Measurements from ENCODE around the gene MTARC2.

The MTARC2 gene

DNA sequence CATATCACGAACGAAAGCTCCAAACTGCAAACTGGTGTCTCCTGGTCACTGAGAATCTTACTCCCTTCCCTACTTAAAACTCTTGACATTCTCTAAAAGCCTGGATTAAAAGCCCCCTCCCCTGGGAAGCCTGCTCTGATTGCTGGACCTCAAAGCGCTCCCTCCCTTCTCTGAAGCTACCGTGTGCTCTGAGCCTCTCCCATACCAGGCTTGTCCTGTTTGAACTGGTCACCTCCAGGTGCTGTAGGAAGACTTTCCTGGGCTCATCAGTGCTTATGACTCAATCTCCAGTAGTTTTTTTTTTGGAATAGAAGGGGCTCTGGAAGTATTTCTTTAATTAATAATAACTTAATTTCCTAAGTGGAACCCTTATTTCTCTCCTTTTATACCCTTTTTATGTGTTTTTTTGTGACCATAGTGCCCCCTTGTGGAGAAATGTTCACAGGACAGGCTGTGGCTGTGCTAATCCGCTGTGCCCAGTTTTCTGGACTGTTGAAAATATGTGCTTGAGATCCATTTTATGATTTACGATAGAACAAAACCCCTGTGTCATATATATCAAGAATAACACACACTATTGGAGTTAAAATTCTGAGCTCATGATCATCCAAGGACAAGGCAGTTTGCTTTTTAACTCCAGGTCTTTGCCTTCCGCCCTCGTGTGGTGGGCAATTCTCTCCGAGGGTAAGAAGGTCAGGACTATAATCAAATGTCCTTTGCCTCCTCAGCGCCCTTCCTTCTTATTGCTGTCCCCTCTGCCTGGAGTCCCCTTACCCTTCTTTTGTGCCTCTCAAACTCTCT, 55.5 kb downstream of the MTARC2 start:
- DNase-seq (ENCODE audit: low read depth): peak; percentile 34

DNA sequence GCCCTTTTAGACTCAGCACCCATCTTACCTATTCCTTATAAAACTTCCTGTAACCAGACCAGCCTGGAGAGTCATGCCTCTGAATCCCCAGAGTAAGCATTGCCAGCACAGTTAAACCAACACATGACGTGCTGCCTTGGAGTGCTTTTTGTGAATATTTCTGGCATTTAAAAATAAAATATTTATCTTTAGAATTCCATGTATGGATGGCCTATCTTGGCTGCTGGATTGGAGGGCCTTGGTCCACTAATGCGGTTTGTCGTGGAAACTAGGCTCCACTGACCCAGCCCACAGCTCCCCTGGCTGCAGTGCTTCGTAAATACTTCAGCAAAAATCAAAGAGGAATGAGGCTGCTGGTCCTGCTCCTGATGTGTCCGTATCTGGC, 56.1 kb downstream of the MTARC2 start:
- no peak for DNase-seq (ENCODE audit: low read depth)

DNA sequence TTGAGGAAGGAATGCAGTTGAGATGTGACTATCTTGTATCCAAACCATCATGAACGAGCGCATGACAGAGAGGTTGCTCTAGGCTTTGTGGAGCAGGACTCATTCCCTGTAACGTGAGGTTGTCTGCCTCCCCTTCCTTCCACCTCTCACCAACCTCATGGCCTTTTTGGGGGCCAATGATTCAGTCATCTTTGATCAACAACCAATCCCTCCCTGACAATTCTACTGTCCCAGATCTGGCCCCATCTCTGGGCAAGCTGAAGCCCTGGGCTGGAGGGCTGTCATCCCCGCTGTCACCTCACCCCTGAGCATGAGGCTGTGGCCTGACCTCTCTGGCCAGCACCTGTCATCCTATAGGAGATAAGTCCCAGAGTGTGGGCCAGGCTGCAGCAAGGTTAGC, 58.3 kb downstream of the MTARC2 start:
- no peak for DNase-seq (ENCODE audit: low read depth)

DNA sequence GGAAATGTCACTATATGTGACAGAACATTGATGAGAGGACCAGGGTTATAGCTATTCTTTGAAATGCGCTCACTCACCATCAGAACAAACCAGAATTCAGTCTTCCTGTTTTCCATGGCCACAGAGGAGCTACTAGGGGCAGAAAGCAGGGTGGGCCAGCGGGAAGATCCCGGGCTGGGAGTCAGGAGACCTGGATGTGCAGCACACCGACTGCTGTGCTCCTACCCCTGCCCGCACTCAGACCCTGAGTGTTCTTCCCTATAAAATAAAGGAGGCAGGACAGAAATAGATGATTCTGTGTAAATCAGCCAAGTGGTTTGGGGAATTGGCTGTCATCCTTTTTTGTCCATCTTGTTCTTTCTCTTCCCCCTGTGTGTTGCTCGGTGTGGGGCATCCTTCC, 59.6 kb downstream of the MTARC2 start:
- DNase-seq (ENCODE audit: low read depth): no peak

DNA sequence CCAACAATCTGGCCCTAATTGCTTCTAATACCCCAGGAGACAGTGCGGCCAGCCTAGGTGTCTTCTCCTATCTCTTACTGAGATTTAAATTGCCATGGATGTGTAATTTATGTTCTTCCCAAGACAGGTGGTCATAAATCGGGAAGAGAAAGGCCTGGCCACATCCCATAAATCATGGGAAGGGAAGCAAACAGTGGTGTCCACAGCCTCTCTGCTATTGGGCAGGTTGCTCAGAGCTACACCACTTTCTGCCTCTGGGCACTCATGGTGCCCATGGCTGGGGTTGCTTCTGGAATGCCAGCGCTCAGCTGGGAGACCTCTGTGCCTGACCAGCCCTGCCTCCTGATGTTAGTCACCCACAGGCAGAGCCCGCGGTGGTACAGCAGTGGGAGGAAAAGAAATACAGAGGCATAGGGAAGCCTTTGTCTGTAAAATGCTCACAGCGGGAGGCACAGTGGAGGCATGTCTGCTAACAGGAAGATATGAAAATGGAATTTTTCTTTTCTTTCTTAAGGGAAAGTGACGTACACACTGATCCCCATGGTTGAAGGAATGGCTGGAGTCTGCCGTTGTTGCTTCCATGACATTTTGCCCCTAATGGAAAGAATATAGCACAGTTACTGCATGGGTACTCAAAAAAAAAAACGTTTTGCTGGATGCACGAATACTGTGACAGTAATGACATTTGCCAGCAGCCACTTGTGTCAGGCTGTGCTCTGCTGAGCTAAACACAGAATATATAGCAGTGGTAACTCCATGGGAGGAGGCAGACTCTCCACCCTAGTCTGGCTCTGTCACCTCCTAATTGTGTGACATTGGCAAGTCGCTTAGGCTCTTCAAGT, 60.4 kb downstream of the MTARC2 start:
- no peak for DNase-seq (ENCODE audit: low read depth)

DNA sequence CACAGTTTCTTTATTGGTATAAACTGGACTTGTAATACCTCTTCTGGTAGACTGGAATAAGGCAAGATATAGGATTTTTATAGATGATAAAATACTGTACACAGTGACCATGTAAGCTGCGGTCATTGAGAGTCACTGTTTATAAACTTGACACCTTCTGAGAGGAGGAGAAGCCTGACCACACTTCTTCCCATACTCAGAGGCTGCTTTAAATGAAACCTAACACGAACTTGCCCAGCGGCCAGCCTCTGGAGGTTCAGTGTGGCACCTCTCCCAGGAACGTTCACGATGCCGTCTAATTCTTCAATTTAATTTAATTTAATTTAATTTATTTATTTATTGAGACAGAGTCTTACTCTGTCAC, 61.0 kb downstream of the MTARC2 start:
- no peak for DNase-seq (ENCODE audit: low read depth)

DNA sequence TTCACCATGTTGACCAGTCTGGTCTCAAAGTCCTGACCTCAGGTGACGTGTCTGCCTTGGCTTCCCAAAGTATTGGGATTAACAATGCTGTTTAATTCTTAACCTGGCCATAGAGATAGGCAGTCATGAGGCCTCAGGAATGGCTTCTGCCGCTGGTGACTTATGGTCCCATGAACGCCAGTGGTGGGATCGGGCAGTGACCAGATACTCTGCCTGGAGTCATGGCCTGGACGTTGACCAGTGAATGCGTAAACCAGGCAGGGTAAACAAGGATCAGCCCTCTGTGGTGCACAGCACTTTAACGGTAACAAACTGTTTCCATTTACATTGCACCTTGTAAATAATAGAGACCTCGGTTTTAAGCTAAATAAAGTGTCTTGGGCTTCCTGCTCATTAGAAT, 61.6 kb downstream of the MTARC2 start:
- DNase-seq (ENCODE audit: low read depth): no peak

DNA sequence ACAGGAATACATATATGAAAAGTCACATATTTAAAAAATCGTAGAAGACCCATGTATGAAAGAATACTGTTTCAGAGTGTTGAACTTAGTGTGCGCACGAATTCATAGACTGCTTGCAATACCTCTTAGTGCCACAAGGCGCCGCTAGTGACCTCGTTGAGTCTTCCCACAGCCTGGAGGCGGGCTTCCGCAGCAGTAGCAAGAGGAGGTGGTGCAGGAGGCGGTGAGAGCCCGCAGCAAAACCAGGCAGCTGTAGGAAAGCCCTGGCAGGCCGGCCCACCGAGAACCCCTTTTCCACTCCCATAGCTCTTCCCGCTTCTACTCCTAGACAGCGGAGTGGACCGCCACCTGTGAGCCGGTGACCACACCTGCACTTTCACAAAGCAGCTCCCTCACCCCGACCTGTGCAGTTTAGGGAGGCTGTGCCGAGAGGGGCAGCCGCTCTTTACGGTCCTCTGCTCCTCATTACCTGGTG, 62.1 kb downstream of the MTARC2 start:
- DNase-seq (ENCODE audit: low read depth): peak; percentile 76

DNA sequence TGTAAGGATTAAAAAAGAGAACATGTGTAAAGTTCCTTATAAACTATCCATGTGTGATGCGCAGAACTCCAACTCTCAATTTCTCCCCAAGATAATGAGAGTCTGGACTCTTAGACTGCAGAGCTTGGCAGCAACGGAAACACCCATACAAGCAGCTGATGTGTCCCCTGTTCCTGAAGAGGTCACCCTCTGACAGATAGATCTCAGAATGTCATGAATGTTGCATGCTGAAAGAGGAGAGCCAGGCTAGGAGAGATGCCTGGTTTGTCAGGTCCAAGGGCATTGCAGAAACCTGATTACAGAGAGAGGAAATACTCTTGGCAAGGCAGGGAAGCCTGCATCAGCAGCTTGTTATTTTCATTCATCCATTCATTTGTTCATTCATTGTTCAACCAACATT, 62.8 kb downstream of the MTARC2 start:
- DNase-seq (ENCODE audit: low read depth): no peak

DNA sequence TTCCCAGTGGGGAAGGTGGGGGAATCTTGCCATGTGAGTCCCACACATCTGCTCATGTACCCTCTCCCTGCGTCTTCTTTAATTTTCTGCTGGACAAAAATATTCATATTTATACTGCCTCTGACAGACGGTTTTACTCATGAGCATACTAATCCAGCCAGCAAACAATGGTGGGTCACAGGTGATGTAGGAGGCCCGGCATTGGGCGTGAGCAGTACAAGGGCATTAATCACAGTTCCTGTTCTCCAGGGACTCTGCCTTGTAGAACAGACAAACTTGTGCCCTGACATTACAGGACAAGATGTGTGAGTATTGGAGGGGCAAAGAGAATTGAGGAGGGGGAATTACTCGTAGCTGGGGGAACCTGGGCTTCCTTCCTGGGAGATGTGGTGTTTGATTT, 63.6 kb downstream of the MTARC2 start:
- no peak for DNase-seq (ENCODE audit: low read depth)

DNA sequence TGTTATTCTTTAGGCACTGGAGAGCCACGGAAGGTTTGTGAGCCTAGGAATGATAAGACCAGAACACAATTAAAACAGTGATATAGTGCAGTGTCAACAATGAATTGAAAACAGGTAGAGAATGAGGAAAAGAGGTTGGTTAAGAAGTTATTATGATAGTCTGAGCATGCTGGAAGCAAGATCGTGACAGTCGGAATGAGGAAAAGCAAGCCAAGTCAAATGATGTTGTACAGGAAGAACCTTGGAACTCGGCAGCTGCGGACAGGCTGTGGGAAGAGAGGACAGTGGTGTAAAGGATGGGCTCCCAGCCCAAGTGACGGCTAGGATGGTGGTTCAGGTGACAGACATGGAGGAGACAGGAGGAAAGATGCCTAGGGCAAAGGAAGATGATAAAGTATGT, 64.2 kb downstream of the MTARC2 start:
- DNase-seq (ENCODE audit: low read depth): no peak

DNA sequence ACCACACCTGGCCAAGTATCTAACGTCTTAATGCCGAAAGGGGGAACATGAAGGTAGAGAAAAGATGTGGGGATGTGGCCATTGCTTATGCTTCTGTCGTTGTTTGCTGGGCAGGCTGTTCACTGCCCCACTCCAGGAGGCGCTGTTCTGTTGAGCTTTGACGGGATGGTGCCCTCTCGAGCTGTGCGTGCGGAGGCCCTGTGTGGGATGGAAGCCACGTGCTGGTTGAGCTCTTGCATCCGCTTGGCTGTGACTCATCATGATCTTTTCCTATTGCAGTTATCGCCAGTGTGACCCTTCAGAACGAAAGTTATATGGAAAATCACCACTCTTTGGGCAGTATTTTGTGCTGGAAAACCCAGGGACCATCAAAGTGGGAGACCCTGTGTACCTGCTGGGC, 64.9 kb downstream of the MTARC2 start:
- no peak for DNase-seq (ENCODE audit: low read depth)

DNA sequence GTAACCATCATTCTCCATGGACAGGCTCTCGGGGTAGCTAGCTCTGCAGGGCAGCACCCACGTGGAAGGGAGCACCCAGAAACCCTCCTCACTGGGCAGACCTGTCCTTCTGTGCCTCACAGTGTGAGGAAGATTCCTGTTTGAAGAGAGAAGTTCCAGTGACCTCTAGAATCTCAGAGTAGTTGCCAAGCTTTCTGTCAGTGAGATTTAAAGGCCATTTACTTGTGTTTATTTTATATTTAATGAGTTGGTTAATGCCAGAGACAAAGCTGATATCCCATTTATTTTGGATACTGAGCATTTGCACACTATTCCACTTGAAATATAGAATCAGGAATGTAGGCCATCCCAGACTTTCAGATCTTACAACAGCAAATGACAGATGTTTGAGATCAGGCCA, 67.3 kb downstream of the MTARC2 start:
- DNase-seq (ENCODE audit: low read depth): no peak

DNA sequence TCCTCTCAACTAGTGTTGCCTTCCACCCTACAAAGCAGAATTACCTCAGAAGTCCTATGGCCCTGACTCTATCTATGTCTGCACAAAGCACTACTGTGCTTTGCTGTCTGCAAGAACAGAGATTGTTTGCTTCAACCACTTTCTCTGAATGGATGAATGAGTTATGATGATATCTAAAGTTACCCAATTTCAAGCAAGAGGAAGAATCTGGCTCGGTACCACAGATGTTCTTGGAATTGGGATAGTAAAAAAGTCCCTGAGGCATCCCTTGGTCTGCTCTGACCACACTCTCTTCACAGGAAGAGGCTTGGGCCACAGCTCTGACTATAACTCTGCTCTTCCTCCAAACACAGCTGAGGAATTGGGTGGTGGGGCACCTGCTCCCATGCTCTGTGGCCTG, 69.8 kb downstream of the MTARC2 start:
- DNase-seq (ENCODE audit: low read depth): no peak

DNA sequence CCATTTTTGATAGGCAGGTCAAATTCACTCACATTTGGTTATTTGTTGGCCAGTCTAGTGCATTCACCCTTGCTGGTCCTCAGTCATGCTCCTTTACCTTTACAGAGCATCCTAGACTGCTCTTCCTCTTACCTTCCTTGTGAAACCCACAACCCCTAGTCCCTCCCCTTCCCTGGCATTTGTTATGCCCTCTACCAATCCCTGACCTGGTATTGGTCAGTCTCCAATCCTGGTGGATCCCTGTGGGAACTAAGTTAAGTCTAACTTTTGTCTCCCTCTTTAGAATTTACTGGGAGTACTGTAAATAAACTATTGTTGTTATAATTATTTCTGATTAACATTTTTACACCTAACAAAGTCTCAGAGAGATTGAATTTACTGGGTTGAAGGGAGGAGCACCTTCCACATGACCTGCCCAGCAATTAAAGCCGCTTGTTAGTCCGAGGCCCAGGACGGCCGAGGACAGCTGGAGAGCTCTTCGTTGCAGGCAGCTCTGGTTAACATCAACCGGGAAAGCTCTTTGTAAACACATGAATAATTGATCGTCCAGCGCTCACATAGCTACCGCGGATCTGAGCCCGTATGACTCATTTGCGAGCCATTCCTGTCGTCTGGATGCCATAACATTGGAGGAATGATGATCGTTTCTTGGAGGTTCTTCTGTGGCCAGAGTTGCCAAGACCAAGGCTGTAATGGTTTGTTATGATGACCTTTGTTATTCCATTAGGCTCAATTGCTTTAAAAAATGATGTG, 70.5 kb downstream of the MTARC2 start:
- DNase-seq (ENCODE audit: low read depth): peak; percentile 77

DNA sequence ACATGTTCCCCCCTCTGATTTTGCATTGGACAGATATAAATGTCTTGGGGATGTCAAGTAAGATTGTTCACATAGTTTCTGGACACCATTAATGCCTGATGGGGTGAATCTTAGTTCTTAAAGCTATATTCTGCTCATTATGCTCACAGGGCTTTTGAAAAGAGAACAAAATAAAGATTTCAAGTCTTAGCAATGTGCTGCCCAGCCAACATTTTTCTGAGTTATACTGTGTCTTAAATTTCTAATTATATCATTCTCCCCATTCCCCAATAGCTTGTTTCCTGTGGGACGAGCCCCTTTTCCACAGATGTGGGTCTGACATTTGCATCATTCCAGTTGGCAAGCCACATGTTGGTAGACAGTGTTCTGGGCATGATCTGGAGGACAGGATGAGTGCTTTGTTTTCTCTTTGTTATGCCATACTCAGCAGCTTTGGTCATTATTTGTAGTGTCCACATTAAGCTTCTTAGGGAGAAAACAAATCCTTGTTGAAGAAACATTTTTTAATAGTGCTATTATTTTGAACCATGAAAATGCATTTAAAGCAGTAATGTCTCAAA, 71.4 kb downstream of the MTARC2 start:
- DNase-seq (ENCODE audit: low read depth): no peak

DNA sequence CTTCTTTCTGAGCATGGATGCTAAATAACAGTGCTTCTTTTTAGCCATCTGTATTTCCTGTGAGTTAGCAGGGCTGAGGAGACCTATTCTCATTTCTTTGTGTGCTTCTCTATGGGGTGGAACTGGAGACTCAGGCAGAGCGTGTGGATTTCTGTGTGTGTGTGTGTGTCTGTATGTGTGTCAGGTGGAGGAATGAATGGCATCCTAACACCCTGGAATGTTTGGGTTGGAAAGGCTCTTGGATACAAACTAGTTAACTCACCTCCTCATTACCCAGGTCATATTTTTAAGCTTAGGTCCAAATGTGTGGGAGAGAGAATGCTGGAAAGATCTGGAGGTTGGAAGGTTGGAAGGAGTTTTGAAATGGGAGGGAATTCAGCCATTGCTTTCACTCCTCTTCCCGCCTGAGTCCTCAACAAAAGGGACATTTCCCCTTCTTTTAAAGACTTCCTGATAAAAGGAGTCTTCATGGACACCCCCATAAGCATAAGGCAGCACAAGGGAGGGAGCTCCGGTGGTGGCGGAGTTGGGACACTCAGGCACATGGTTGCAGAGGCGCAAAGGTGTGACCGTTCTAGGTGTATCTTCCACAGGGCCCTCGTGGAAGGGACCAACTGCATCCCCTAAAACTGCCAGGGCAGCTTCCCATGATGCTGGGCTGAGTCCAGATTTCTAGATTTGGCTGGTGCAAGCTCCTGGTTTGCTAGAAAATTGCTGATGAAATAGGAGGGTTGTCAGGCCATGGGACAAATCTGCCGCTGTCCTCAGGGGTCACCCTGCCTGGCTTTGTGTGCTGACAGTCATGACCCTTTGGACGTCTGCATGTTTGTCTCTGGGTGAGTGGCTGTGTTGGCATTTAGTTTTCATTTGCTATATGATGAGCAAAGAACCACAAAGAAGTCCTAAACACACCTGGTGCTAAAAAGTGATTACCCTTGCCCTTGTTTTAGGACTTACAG, 76.2 kb downstream of the MTARC2 start:
- no peak for DNase-seq (ENCODE audit: low read depth)

DNA sequence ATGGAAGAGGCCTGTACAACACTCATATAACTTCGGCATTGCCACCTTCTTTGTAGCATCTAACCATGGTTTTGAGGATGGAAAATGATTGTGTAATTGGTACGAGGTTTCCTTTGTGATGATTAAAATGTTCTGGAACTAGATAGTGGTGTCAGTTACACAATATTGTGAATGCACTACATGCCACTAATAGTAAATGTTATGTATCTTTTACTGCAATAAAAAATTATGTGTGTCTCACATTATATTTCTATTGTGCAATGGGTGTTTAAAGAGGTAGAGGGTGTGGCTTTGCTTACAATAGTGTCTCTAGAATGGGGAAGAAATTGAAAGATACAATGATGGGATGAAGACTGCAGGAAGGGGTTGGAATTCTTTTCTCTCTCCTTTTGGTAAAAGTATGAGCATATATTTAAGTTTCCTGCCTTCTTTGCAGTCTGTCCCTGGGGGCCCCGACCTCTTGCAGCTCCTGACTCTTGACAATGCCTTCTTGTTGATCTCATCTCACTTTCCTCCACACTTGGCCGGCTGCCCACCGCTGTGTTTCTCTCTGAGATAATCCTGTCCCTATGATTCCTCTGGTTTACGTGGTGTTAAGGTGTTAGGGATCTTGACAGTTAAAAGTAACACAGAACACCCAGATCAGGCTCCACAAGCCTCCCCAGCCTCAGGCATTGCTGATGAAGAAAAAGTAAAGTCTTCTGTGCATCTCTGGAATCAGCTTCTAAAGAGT, 77.9 kb downstream of the MTARC2 start:
- no peak for DNase-seq (ENCODE audit: low read depth)

DNA sequence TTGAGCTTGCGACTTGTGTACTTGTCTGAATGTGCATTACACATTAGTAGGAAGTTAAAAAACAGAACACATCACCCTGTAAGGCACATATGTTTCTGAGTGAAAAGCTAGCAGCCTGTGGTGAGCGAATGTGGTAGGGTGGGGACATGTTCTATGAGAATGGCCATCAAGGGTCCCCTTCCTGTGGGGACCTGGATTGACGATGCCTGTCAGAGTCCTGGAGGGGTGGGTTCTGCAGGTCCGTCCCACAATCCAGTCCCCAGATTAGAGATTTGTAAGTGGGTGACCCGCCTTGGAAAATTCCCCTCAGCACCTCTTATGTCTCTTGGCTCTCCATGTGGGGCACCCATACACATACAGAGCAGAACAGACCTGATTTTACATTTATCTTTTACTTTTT, 78.6 kb downstream of the MTARC2 start:
- DNase-seq (ENCODE audit: low read depth): no peak

DNA sequence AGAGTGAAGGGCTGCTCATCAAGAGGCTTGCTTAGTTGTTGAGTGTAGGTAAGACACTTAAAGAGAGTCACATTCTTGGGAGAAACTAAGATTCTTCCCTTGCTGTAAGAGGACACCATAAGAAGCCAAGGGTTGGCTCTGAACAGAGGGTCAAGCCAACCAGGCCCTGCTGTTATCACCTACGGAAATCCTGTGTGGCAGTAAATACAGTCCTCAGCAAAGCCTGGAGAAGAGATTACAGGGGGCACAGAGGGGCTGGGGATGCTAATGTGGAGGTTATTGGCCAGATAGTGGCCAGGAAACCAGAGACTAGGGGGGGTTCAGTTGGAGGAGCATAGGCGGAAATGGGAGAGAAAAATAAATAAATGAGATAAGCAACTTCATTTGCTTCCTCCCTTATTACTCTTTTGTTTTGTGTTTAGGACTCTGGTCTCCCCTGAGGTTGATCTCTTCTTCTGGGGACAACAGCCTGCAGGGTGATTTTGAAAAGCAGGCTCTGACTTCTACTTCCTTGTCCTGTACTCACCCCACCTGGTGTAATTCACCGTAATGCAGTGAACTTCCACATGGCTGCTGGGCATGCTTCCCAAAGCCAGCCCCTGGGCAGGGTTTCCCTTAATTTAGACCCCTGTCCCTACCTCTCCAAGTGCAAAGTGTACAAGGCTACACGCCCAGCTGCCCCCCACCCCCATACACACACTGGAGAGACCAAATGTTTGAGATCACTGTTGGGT, 79.5 kb downstream of the MTARC2 start:
- DNase-seq (ENCODE audit: low read depth): no peak

Measured in iris pigment epithelial cell (primary cell).